HEK293 (cell line): ENCODE data around the gene SLC26A4.

Source experiments
- CTCF ChIP-seq: fragments of 450-650 bp; formaldehyde crosslinking; IDR thresholded peaks from 2 replicates; pipeline ENCODE4 v1.5.1; 2016; ENCODE audit warnings: missing biosample characterization, missing genetic modification characterization
- HOXA7 ChIP-seq: sonication (generic); formaldehyde crosslinking; IDR thresholded peaks from 2 replicates; pipeline ENCODE4 v1.8.1; 2022; ENCODE audit warnings: missing genetic modification reagents, borderline replicate concordance
- PRDM1 ChIP-seq: fragments of 450-650 bp; formaldehyde crosslinking; IDR thresholded peaks from 2 replicates; pipeline ENCODE4; 2016; ENCODE audit warnings: missing biosample characterization, missing genetic modification characterization
- ZBTB1 ChIP-seq: fragments of 450-650 bp; formaldehyde crosslinking; IDR thresholded peaks from 2 replicates; pipeline ENCODE4 v1.5.1; 2016; ENCODE audit warnings: missing biosample characterization, missing genetic modification characterization
- ZBTB48 ChIP-seq: fragments of 450-650 bp; formaldehyde crosslinking; IDR thresholded peaks from 2 replicates; pipeline ENCODE4 v1.5.1; 2016; ENCODE audit warnings: missing biosample characterization, missing genetic modification characterization
- ZNF121 ChIP-seq: fragments of 450-650 bp; formaldehyde crosslinking; IDR thresholded peaks from 2 replicates; pipeline ENCODE4 v1.5.1; 2016; ENCODE audit warnings: missing biosample characterization, missing genetic modification characterization
- ZNF239 ChIP-seq: fragments of 450-650 bp; formaldehyde crosslinking; IDR thresholded peaks from 2 replicates; pipeline ENCODE4 v1.5.1; 2016; ENCODE audit warnings: missing biosample characterization, missing genetic modification characterization
- ZNF24 ChIP-seq: fragments of 450-650 bp; formaldehyde crosslinking; IDR thresholded peaks from 2 replicates; pipeline ENCODE4 v1.5.1; 2016; ENCODE audit warnings: missing biosample characterization, missing genetic modification characterization
- ZNF274 ChIP-seq, 2 experiments: fragments of 200-500 bp in 1 of 2; fragments of 450-650 bp in 1 of 2; sonication (Bioruptor generic) in 1 of 2; formaldehyde crosslinking in 1 of 2; IDR thresholded peaks; 2 replicates each; pipeline versions ENCODE4 v1.5.1 to v1.6.1; 2014 to 2016; ENCODE audit warnings: borderline replicate concordance in 1 of 2, inconsistent platforms in 1 of 2, low read length in 1 of 2, missing biosample characterization in 1 of 2, missing genetic modification characterization in 1 of 2
- ZNF670 ChIP-seq: fragments of 450-650 bp; formaldehyde crosslinking; IDR thresholded peaks from 2 replicates; pipeline ENCODE4 v1.5.1; 2016; ENCODE audit warnings: missing biosample characterization, missing genetic modification characterization, low read depth
- TF ChIP-seq, protein P1 (sequence below): fragments of 450-650 bp; formaldehyde crosslinking; IDR thresholded peaks from 2 replicates; pipeline ENCODE4 v1.5.1; 2017; ENCODE audit warnings: missing biosample characterization, missing genetic modification characterization
- TF ChIP-seq, protein P2 (sequence below): fragments of 450-650 bp; formaldehyde crosslinking; IDR thresholded peaks from 2 replicates; pipeline ENCODE4 v1.5.1; 2016; ENCODE audit warnings: missing biosample characterization, missing genetic modification characterization
- TF ChIP-seq, protein P3 (sequence below): fragments of 450-650 bp; formaldehyde crosslinking; IDR thresholded peaks from 2 replicates; pipeline ENCODE4 v1.5.1; 2017; ENCODE audit warnings: missing biosample characterization, missing genetic modification characterization
- TF ChIP-seq, protein P4 (sequence below): sonication (generic); formaldehyde crosslinking; IDR thresholded peaks from 2 replicates; pipeline ENCODE4 v1.8.1; 2022; ENCODE audit warnings: mild to moderate bottlenecking, moderate library complexity, missing genetic modification reagents

GRCh38 chr7:107726356-107727130 lies 65.9 kb downstream of the SLC26A4 start:
- TF ChIP-seq PRDM1 (tag by site-specific recombination) = no peak
- no peak for TF ChIP-seq CTCF (tag by site-specific recombination)
- TF ChIP-seq, protein P1, sequence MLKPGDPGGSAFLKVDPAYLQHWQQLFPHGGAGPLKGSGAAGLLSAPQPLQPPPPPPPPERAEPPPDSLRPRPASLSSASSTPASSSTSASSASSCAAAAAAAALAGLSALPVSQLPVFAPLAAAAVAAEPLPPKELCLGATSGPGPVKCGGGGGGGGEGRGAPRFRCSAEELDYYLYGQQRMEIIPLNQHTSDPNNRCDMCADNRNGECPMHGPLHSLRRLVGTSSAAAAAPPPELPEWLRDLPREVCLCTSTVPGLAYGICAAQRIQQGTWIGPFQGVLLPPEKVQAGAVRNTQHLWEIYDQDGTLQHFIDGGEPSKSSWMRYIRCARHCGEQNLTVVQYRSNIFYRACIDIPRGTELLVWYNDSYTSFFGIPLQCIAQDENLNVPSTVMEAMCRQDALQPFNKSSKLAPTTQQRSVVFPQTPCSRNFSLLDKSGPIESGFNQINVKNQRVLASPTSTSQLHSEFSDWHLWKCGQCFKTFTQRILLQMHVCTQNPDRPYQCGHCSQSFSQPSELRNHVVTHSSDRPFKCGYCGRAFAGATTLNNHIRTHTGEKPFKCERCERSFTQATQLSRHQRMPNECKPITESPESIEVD = no peak
- TF ChIP-seq ZBTB1 = no peak
- no peak for TF ChIP-seq ZNF274 (IDR thresholded peaks at IDR 0.05; ENCODE audit: low read length)
- no peak for TF ChIP-seq ZNF274 (tag by site-specific recombination; IDR thresholded peaks at IDR 0.05; ENCODE audit: borderline replicate concordance)
- TF ChIP-seq, protein P2, sequence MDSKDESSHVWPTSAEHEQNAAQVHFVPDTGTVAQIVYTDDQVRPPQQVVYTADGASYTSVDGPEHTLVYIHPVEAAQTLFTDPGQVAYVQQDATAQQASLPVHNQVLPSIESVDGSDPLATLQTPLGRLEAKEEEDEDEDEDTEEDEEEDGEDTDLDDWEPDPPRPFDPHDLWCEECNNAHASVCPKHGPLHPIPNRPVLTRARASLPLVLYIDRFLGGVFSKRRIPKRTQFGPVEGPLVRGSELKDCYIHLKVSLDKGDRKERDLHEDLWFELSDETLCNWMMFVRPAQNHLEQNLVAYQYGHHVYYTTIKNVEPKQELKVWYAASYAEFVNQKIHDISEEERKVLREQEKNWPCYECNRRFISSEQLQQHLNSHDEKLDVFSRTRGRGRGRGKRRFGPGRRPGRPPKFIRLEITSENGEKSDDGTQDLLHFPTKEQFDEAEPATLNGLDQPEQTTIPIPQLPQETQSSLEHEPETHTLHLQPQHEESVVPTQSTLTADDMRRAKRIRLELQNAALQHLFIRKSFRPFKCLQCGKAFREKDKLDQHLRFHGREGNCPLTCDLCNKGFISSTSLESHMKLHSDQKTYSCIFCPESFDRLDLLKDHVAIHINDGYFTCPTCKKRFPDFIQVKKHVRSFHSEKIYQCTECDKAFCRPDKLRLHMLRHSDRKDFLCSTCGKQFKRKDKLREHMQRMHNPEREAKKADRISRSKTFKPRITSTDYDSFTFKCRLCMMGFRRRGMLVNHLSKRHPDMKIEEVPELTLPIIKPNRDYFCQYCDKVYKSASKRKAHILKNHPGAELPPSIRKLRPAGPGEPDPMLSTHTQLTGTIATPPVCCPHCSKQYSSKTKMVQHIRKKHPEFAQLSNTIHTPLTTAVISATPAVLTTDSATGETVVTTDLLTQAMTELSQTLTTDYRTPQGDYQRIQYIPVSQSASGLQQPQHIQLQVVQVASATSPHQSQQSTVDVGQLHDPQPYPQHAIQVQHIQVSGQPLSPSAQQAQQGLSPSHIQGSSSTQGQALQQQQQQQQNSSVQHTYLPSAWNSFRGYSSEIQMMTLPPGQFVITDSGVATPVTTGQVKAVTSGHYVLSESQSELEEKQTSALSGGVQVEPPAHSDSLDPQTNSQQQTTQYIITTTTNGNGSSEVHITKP = no peak
- TF ChIP-seq ZNF121 (tag by site-specific recombination) = no peak
- TF ChIP-seq ZNF24 (tag by site-specific recombination) = no peak
- TF ChIP-seq, protein P3, sequence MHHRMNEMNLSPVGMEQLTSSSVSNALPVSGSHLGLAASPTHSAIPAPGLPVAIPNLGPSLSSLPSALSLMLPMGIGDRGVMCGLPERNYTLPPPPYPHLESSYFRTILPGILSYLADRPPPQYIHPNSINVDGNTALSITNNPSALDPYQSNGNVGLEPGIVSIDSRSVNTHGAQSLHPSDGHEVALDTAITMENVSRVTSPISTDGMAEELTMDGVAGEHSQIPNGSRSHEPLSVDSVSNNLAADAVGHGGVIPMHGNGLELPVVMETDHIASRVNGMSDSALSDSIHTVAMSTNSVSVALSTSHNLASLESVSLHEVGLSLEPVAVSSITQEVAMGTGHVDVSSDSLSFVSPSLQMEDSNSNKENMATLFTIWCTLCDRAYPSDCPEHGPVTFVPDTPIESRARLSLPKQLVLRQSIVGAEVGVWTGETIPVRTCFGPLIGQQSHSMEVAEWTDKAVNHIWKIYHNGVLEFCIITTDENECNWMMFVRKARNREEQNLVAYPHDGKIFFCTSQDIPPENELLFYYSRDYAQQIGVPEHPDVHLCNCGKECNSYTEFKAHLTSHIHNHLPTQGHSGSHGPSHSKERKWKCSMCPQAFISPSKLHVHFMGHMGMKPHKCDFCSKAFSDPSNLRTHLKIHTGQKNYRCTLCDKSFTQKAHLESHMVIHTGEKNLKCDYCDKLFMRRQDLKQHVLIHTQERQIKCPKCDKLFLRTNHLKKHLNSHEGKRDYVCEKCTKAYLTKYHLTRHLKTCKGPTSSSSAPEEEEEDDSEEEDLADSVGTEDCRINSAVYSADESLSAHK (tag by site-specific recombination) = no peak
- TF ChIP-seq ZNF670 = no peak
- TF ChIP-seq ZBTB48 (tag by site-specific recombination) = no peak
- no peak for TF ChIP-seq ZNF239 (tag by site-specific recombination)
- TF ChIP-seq, protein P4, sequence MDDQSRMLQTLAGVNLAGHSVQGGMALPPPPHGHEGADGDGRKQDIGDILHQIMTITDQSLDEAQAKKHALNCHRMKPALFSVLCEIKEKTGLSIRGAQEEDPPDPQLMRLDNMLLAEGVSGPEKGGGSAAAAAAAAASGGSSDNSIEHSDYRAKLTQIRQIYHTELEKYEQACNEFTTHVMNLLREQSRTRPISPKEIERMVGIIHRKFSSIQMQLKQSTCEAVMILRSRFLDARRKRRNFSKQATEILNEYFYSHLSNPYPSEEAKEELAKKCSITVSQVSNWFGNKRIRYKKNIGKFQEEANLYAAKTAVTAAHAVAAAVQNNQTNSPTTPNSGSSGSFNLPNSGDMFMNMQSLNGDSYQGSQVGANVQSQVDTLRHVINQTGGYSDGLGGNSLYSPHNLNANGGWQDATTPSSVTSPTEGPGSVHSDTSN (CRISPR knock-in tag) = no peak
- no peak for TF ChIP-seq HOXA7
